ENCODE data around the gene MAST2.
"Not testable (repeated sequence)": the region's sequence is repeated elsewhere in the genome, so short reads cannot be mapped to it uniquely, and the experiment has no call there.

DNA sequence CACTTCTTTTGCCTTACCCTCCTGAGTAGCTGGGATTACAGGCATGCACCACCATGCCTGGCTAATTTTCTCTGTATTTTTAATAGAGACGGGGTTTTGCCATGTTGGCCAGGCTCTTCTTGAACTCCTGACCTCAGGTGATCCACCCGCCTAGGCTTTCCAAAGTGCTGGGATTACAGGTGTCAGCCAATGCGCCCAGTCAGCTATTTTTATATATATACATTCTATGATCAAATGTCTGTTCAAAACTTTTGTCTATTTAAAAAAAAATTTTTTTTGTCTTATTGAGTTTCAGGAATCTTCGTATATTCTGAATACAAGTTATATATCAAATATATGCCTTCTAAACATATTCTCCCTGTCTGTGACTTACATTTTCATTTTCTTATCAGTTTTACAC lies 34.9 kb downstream of the MAST2 start:
- TF ChIP-seq, protein P1, sequence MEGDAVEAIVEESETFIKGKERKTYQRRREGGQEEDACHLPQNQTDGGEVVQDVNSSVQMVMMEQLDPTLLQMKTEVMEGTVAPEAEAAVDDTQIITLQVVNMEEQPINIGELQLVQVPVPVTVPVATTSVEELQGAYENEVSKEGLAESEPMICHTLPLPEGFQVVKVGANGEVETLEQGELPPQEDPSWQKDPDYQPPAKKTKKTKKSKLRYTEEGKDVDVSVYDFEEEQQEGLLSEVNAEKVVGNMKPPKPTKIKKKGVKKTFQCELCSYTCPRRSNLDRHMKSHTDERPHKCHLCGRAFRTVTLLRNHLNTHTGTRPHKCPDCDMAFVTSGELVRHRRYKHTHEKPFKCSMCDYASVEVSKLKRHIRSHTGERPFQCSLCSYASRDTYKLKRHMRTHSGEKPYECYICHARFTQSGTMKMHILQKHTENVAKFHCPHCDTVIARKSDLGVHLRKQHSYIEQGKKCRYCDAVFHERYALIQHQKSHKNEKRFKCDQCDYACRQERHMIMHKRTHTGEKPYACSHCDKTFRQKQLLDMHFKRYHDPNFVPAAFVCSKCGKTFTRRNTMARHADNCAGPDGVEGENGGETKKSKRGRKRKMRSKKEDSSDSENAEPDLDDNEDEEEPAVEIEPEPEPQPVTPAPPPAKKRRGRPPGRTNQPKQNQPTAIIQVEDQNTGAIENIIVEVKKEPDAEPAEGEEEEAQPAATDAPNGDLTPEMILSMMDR (IDR thresholded peaks at IDR 0.05 in 2 of 3, conservative IDR thresholded peaks at IDR 0.05 in 1 of 3; ENCODE audit: borderline replicate concordance in 1 of 3, insufficient read depth in 1 of 3, low read depth in 2 of 3, low read length in 2 of 3): not testable (repeated sequence)
- not testable (repeated sequence) for TF ChIP-seq JUND (IDR thresholded peaks at IDR 0.05); EGR1 (IDR thresholded peaks at IDR 0.05; ENCODE audit: low read depth); POLR2AphosphoS5 (IDR thresholded peaks at IDR 0.05; ENCODE audit: low read depth, low read length); SP1 (IDR thresholded peaks at IDR 0.05; ENCODE audit: low read depth); EZH2 (IDR thresholded peaks at IDR 0.05)
- TF ChIP-seq, protein P2, sequence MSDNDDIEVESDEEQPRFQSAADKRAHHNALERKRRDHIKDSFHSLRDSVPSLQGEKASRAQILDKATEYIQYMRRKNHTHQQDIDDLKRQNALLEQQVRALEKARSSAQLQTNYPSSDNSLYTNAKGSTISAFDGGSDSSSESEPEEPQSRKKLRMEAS (IDR thresholded peaks at IDR 0.05): not testable (repeated sequence)
- TF ChIP-seq, protein P3, sequence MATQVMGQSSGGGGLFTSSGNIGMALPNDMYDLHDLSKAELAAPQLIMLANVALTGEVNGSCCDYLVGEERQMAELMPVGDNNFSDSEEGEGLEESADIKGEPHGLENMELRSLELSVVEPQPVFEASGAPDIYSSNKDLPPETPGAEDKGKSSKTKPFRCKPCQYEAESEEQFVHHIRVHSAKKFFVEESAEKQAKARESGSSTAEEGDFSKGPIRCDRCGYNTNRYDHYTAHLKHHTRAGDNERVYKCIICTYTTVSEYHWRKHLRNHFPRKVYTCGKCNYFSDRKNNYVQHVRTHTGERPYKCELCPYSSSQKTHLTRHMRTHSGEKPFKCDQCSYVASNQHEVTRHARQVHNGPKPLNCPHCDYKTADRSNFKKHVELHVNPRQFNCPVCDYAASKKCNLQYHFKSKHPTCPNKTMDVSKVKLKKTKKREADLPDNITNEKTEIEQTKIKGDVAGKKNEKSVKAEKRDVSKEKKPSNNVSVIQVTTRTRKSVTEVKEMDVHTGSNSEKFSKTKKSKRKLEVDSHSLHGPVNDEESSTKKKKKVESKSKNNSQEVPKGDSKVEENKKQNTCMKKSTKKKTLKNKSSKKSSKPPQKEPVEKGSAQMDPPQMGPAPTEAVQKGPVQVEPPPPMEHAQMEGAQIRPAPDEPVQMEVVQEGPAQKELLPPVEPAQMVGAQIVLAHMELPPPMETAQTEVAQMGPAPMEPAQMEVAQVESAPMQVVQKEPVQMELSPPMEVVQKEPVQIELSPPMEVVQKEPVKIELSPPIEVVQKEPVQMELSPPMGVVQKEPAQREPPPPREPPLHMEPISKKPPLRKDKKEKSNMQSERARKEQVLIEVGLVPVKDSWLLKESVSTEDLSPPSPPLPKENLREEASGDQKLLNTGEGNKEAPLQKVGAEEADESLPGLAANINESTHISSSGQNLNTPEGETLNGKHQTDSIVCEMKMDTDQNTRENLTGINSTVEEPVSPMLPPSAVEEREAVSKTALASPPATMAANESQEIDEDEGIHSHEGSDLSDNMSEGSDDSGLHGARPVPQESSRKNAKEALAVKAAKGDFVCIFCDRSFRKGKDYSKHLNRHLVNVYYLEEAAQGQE (IDR thresholded peaks at IDR 0.05; ENCODE audit: low read depth): not testable (repeated sequence)
